K562 (cell line): ENCODE data around the gene SHANK1. TPM values are rescaled to one million over a fixed set of nuclear protein-coding genes. Genes with fewer than 3 reads are reported as not detected.
A peak's percentile ranks its signal among the peaks of the same experiment; 100 is the strongest.

Experiments
- ARID2 ChIP-seq: fragments of 450-650 bp; IDR thresholded peaks from 2 replicates; pipeline ENCODE4 v1.6.1; 2017; ENCODE audit warnings: antibody characterized with exemption, mild to moderate bottlenecking
- ARID3B ChIP-seq: fragments of 250-450 bp; sonication (Bioruptor Pico); IDR thresholded peaks from 2 replicates; pipeline ENCODE4 v1.4.0; 2020; ENCODE audit warnings: borderline replicate concordance
- ASH1L ChIP-seq: fragments of 450-650 bp; IDR thresholded peaks from 2 replicates; pipeline ENCODE4 v1.6.1; 2018; ENCODE audit warnings: borderline replicate concordance, mild to moderate bottlenecking, low read depth; ENCODE audit not compliant: partially characterized antibody
- ATF1 ChIP-seq, 2 experiments: fragments of 450-650 bp in 1 of 2; IDR thresholded peaks; 2 replicates each; pipeline ENCODE4 v1.6.1; 2016; ENCODE audit warnings: missing compliant biosample characterization in 1 of 2, missing genetic modification characterization in 1 of 2
- BRD9 ChIP-seq: fragments of 450-650 bp; IDR thresholded peaks from 2 replicates; pipeline ENCODE4 v1.6.1; 2018; ENCODE audit warnings: low read depth; ENCODE audit not compliant: partially characterized antibody
- BRF1 ChIP-seq: IDR thresholded peaks from 3 replicates; pipeline ENCODE4 v1.6.1; 2011; ENCODE audit warnings: borderline replicate concordance, mild to moderate bottlenecking; ENCODE audit not compliant: insufficient read length; ENCODE audit errors: extremely low read depth
- CC2D1A ChIP-seq: fragments of 450-650 bp; IDR thresholded peaks from 2 replicates; pipeline ENCODE4 v1.6.1; 2017; ENCODE audit warnings: mild to moderate bottlenecking
- E4F1 ChIP-seq: fragments of 250-450 bp; sonication (Bioruptor Pico); IDR thresholded peaks from 2 replicates; pipeline ENCODE4 v1.5.0; 2021; ENCODE audit warnings: mild to moderate bottlenecking, borderline replicate concordance
- ETV5 ChIP-seq: sonication (generic); formaldehyde crosslinking; IDR thresholded peaks from 2 replicates; pipeline ENCODE4 v1.4.0; 2020; ENCODE audit warnings: low read depth, mild to moderate bottlenecking, missing genetic modification reagents
- HDAC2 ChIP-seq: fragments of 450-650 bp; IDR thresholded peaks from 2 replicates; pipeline ENCODE4 v1.6.1; 2016; ENCODE audit warnings: mild to moderate bottlenecking
- ILK ChIP-seq: fragments of 450-650 bp; IDR thresholded peaks from 2 replicates; pipeline ENCODE4 v1.6.1; 2016; ENCODE audit warnings: missing genetic modification characterization, low read depth, mild to moderate bottlenecking, missing compliant biosample characterization, moderate library complexity, borderline replicate concordance
- JUND ChIP-seq, 2 experiments: IDR thresholded peaks; 2 replicates in 1 of 2; 3 replicates in 1 of 2; pipeline ENCODE4 v1.6.1; 2011; ENCODE audit warnings: borderline replicate concordance in 2 of 2, low read depth in 2 of 2, low read length in 2 of 2, improper control_type of control experiment in 1 of 2, missing biosample characterization in 1 of 2, missing genetic modification characterization in 1 of 2, missing genetic modification reagents in 1 of 2
- MTA3 ChIP-seq: fragments of 450-650 bp; formaldehyde crosslinking; IDR thresholded peaks from 2 replicates; pipeline ENCODE4 v1.6.1; 2017; ENCODE audit warnings: mild to moderate bottlenecking, borderline replicate concordance
- NFIX ChIP-seq: fragments of 250-450 bp; sonication (Bioruptor Pico); IDR thresholded peaks from 2 replicates; pipeline ENCODE4 v1.4.0; 2020; ENCODE audit warnings: low read depth, mild to moderate bottlenecking, moderate library complexity
- NR2C1 ChIP-seq, 2 experiments: fragments of 450-650 bp; IDR thresholded peaks; 2 replicates each; pipeline ENCODE4 v1.6.1; 2017; ENCODE audit warnings: mild to moderate bottlenecking in 2 of 2, antibody characterized with exemption in 1 of 2, inconsistent platforms in 1 of 2, missing compliant biosample characterization in 1 of 2, missing genetic modification characterization in 1 of 2
- NR2C2 ChIP-seq, 2 experiments: fragments of 200-800 bp in 1 of 2; sonication (Bioruptor generic) in 1 of 2; sonication (generic) in 1 of 2; formaldehyde crosslinking in 1 of 2; IDR thresholded peaks; 2 replicates each; pipeline versions ENCODE4 v1.6.1 to v1.8.0; 2016 to 2022; ENCODE audit warnings: mild to moderate bottlenecking in 1 of 2, missing compliant biosample characterization in 1 of 2, missing genetic modification characterization in 1 of 2, missing genetic modification reagents in 1 of 2
- NR3C1 ChIP-seq: sonication (generic); formaldehyde crosslinking; IDR thresholded peaks from 2 replicates; pipeline ENCODE4 v1.8.1; 2022; ENCODE audit warnings: missing genetic modification reagents
- USF2 ChIP-seq: sonication (generic); formaldehyde crosslinking; IDR thresholded peaks from 2 replicates; pipeline ENCODE4 v1.5.0; 2020; ENCODE audit warnings: missing genetic modification reagents
- ZBTB9 ChIP-seq: fragments of 450-650 bp; formaldehyde crosslinking; IDR thresholded peaks from 2 replicates; pipeline ENCODE4 v1.4.0; 2020; ENCODE audit warnings: mild to moderate bottlenecking, moderate library complexity
- ZNF395 ChIP-seq: fragments of 200-800 bp; sonication (Bioruptor generic); IDR thresholded peaks from 2 replicates; pipeline ENCODE4 v1.6.1; 2017; ENCODE audit warnings: missing genetic modification characterization, missing compliant biosample characterization
- polyA plus RNA-seq, 8 experiments: library from polyadenylated mRNA; depleted of rRNA in 4 of 8; stranded (reverse) in 5 of 8; unstranded in 3 of 8; fragments of >200 nt; fragmentation: Nextera tagmentation in 2 of 8; fragmentation: Illumina TruSeq in 1 of 8; extraction: Ambion mirVana in 2 of 8; extraction: Trizol in 1 of 8; gene quantifications; 2 replicates each; pipeline versions ENCODE4 v1.2.1 to v1.2.3, GENCODE V29; 2011 to 2014; ENCODE audit warnings: inconsistent platforms in 1 of 8, missing spikeins in 1 of 8
- total RNA-seq, 7 experiments: library from RNA; depleted of rRNA in 6 of 7; stranded (reverse); fragments of >200 nt in 6 of 7; fragmentation: Illumina TruSeq in 2 of 7; extraction: Trizol in 2 of 7; gene quantifications; 2 replicates each; pipeline versions ENCODE4 v1.2.1 to v1.2.3, GENCODE V29; 2011 to 2021; ENCODE audit warnings: low replicate concordance in 1 of 7

SHANK1 gene
- total and polyA plus RNA-seq, 9 of the 15 experiments (the other 6 are each of a cell fraction or from before 2014, with no cell fraction given), result 0.33 to 1.3 (median 0.55) TPM; not detected in 2

GRCh38 chr19:50652722-50653121, 66.9 kb downstream of the SHANK1 start (continued):
- TF ChIP-seq ZBTB9 (CRISPR knock-in tag), result no peak
- TF ChIP-seq ARID2, result no peak
- TF ChIP-seq CC2D1A, result no peak
- no peak for TF ChIP-seq JUND (IDR thresholded peaks at IDR 0.05; ENCODE audit: borderline replicate concordance, low read depth, low read length)
- no peak for TF ChIP-seq JUND (tag; IDR thresholded peaks at IDR 0.05; ENCODE audit: borderline replicate concordance, low read depth, low read length)
- TF ChIP-seq MTA3, result no peak
- TF ChIP-seq NR2C2 (CRISPR knock-in tag; IDR thresholded peaks at IDR 0.05), result no peak
- TF ChIP-seq NR2C2 (tag; IDR thresholded peaks at IDR 0.05), result no peak
- TF ChIP-seq BRF1, result no peak
- no peak for TF ChIP-seq ILK (tag)
- TF ChIP-seq ETV5 (CRISPR knock-in tag), result no peak
- TF ChIP-seq E4F1, result no peak
- no peak for TF ChIP-seq NFIX (CRISPR knock-in tag)
- no peak for TF ChIP-seq NR3C1 (CRISPR knock-in tag)
- TF ChIP-seq HDAC2, result 0 out of 2 replicates have a peak, but pooled peaks have one; percentile 24
- TF ChIP-seq BRD9, result peak; percentile 28
- no peak for TF ChIP-seq USF2 (CRISPR knock-in tag)
- no peak for TF ChIP-seq NR2C1 (IDR thresholded peaks at IDR 0.05)
- no peak for TF ChIP-seq NR2C1 (tag; IDR thresholded peaks at IDR 0.05)
- TF ChIP-seq ZNF395 (CRISPR knock-in tag), result no peak
- TF ChIP-seq ASH1L, result no peak
- no peak for TF ChIP-seq ARID3B (CRISPR knock-in tag)
- TF ChIP-seq ATF1 (CRISPR knock-in tag; IDR thresholded peaks at IDR 0.05), result no peak
- no peak for TF ChIP-seq ATF1 (tag; IDR thresholded peaks at IDR 0.05)
